Astrocyte of the cerebellum (primary cell): ENCODE measurements around the gene AGBL1.

ENCODE experiments used
- DNase-seq: peaks from one replicate; pipeline ENCODE4 v3.0.0-alpha.2; 2011; ENCODE audit warnings: low read depth
- H3K4me3 ChIP-seq: 2 replicates; pipeline ENCODE4 v1.5.1; 2011; ENCODE audit warnings: mild to moderate bottlenecking, low read depth, low read length, moderate library complexity
- in situ Hi-C: cut with HindIII; loops from 2 replicates; pipeline ENCODE4 v1.10.0; 2017; ENCODE audit warnings: low sequenced_read_pairs
- TF ChIP-seq, protein P1 (sequence below): IDR thresholded peaks from 2 replicates; pipeline ENCODE4 v1.5.1; 2012; ENCODE audit warnings: low read length, low read depth, moderate library complexity, mild to moderate bottlenecking; ENCODE audit errors: missing control alignments

The AGBL1 gene

DNA sequence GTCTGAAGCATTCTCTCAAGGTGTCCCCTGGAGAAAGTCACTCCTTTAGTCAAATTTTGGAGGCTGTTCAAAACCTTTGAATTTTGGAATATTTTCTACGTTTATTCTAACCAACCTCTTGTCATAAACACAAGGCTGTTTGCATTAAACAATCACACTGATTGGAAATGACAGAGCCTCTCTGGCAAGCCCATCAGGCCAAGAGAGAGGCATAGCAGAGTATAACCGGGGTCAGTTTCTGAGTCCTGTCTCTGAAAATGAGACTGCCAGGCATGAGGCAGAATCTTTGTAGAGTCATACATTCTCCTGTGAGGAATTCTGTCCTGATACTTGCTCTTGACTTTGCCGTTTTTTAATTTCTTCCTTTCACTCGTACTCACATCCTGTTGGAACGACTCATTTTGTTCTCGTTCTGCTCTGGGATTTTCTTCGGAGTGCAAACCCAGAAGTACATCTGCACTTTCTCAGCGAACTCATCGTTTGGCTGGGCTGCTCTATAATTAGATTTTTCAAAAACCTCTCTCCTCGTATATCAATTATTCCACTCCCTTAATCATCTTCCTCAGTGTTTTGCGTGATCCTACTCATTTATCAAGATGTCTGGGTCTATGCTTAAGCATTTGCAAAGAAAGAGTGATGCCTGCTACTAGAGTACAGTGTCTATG, 114.2 kb downstream of the AGBL1 start:
- no peak overlapping the region for H3K4me3 ChIP-seq
- DNase-seq, result no peak
- TF ChIP-seq, protein P1, sequence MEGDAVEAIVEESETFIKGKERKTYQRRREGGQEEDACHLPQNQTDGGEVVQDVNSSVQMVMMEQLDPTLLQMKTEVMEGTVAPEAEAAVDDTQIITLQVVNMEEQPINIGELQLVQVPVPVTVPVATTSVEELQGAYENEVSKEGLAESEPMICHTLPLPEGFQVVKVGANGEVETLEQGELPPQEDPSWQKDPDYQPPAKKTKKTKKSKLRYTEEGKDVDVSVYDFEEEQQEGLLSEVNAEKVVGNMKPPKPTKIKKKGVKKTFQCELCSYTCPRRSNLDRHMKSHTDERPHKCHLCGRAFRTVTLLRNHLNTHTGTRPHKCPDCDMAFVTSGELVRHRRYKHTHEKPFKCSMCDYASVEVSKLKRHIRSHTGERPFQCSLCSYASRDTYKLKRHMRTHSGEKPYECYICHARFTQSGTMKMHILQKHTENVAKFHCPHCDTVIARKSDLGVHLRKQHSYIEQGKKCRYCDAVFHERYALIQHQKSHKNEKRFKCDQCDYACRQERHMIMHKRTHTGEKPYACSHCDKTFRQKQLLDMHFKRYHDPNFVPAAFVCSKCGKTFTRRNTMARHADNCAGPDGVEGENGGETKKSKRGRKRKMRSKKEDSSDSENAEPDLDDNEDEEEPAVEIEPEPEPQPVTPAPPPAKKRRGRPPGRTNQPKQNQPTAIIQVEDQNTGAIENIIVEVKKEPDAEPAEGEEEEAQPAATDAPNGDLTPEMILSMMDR, result no peak
- in situ Hi-C loops, result no loop called here

DNA sequence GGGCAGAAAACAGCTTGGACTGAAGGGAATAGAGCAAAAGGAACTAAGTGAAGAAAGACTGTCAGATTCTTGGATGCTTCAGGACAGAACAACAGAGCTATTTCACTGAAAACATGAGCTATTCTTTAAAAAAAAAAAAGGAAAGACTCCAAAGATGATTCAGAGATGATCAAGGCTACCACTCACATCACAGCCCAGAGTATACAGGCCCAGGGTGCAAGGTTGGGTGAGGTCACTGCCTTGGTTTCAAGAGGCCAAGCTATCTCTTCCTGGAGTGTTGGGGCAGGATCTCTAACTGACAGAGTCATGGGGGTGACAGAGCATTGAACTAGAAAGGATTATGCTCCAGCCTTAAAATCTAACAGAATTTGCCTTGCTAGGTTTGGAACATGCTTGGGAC, 118.1 kb downstream of the AGBL1 start:
- in situ Hi-C loops, result no loop called here

DNA sequence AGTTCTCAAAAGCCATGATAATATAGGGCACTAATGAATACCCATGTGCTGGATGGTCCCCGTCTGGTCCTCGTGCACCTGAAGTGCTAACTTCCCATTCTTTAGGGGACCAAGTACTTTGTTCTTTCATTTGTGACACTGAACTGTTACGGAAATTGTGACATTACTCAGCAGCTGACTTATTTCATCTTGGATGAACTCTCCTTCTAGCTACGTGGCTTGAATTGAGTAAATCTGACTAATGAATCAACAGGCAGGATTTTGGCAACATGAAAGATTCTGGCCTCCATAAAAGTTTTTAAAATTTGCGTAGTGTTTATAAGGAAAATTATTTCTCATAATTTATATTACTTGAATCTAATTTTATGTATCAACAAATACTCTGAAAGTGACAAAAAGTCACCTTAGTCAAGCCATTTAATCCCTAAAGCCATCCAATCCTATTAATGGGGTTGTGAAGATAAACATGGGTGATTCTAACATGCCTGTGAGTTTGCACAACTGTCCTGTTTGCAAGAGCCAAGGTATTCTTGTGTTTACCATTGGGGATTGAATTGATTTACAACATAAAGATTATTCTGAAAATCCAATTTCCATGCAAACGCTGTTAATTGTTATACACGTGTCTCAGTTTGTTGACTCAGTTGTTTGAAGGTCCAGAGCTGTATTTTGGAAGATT, 119.9 kb downstream of the AGBL1 start:
- H3K4me3 ChIP-seq, result no peak overlapping the region
- TF ChIP-seq, protein P1, result no peak
- in situ Hi-C loops, result no loop called here
- no peak for DNase-seq

More for the DNA sequence above, 118.1 kb downstream of the AGBL1 start:
- TF ChIP-seq, protein P1, result no peak
- DNase-seq, result no peak
- no peak overlapping the region for H3K4me3 ChIP-seq

DNA sequence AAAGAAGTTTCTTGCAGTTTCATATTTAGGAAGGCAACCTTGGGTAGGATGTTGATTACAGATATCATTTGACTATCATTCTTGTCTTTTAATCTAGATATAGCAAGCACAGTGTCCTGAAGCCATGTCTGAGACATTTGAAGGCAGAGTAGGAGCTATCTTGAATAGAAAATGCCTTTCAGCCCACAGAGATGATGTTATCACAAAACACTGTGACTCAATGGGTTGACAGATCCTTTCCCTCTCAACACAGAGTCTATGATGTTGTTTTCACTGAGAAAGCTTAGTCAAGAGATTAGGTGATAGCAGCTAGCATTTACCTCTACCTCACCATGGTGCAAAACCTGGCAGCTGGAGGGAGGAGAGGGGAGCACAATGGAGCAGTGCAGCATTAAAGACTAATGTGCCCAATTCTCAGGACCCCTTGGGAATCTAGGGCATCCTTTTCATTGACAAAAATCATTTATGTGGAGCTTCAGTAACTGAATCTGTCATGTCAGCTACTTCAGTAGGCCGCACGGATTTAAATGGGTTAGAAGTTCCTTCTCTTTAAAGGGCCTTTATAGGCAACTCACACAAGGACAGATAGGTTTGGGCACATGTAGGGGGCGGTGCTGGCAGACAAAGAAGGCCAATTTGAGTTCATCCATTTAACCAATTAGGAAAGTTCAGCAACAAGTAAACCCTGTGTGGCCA, 121.8 kb downstream of the AGBL1 start:
- no peak overlapping the region for H3K4me3 ChIP-seq
- in situ Hi-C loops, result no loop called here
- TF ChIP-seq, protein P1, result no peak
- no peak for DNase-seq

DNA sequence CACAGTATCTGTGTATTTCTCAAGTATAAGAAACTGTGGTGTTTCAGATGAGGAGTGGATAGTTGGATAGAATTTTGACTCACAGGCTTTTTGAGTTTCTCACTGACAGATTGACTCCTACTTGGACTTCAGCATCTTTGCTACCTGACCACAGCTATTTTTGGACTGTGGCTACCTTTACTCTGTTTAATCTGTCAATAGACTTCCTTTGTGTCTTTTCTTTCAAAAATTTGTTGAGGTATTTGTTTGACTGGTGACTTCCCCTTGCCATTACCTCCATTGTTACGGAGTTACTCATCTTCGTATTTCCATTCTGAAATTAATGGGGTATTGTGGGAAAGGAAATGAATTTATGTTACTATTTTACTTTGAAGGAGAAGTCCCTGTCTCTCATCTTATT, 123.8 kb downstream of the AGBL1 start:
- in situ Hi-C loops, result no loop called here

DNA sequence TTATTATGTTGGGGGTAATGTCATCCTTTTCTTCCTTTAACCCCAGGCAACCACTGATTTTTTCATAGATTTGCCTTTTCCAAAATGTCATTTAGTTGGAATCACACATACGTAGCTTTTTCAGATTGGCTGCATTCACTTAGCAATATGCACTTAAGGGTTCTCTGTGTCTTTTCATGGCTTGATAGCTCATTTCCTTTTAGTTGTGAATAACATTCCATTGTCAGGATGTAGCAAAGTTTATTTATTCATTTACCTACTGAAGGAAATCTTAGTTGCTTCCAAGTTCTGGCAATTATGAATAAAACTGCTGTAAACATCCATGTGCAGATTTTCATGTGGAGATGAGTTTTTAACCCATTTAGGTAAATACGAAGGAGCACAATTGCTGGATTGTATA, 125.4 kb downstream of the AGBL1 start:
- in situ Hi-C loops, result no loop called here
- H3K4me3 ChIP-seq, result no peak overlapping the region
- TF ChIP-seq, protein P1, result no peak
- DNase-seq, result no peak

More for the DNA sequence above, 123.8 kb downstream of the AGBL1 start:
- H3K4me3 ChIP-seq, result no peak overlapping the region
- no peak for DNase-seq
- TF ChIP-seq, protein P1, result no peak
